ENCODE measurements around the gene BBLN.
A peak's percentile ranks its signal among the peaks of the same experiment; 100 is the strongest.
"Not testable (repeated sequence)": the region's sequence is repeated elsewhere in the genome, so short reads cannot be mapped to it uniquely, and the experiment has no call there.

The BBLN gene

DNA sequence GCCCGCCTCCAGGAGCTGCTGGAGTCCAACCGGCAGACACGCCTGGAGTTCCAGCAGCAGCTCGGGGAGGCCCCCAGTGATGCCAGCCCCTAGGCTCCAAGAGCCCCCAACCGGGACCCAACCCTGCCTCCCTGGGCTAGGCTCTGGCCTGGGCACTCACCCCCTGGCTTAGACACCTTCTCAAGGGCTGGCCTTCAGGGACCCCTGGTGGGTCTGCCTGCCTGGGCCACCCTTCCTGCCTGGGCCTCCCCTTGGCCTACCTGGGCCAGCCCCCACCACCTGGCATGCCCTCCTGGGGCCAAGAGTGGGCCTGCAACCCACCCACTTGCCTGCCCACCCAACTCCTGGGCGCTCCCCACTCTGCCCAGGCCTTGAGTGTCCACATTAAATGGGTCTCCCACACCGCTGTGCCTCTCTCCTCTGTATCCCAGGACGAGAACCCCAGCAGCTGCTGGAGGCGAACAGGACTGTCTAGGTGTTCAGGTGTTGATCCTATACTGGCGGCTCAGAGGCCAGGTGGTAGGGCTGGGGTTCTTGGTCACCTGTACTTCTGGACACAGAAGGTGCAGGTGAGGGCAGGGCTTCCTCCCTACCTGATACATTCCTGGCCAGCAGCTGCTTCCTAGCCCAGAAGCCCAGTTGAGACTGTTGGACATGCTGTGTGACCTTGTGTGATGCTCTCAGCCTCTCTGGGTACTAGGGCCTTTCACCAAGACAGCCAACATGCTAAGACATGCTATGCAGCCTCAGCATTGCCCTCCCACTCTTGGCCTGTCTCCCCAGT is 3.6 kb downstream of the BBLN start:
- DNase-seq (ENCODE audit: low spot score): no peak

DNA sequence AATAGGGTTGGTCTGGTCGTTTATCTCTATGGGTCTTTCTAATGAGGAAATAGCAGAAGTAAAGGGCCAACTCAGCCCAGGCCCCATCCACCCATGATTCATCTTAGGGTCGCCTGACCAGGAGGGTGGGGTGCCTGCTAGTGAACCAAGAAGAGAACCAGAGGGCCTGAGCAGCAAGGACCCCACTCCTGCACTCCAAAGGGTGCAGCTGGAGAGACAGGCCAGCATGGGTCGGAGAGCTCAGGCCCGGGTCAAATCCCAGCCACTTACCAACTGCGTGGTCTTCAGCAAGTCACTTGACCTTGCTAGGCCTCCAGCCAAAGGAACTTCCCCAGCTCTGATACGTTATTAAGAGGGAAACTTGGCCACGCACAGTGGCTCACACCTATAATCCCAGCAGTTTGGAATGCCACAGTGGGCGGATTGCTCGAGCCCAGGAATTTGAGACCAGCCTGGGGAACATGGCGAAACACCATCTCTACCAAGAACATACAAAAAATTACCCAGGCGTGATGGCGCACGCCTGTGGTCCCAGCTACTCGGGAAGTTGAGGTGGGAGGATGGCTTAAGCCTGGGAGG is 4.3 kb downstream of the BBLN start:
- no peak for DNase-seq (ENCODE audit: low spot score)

DNA sequence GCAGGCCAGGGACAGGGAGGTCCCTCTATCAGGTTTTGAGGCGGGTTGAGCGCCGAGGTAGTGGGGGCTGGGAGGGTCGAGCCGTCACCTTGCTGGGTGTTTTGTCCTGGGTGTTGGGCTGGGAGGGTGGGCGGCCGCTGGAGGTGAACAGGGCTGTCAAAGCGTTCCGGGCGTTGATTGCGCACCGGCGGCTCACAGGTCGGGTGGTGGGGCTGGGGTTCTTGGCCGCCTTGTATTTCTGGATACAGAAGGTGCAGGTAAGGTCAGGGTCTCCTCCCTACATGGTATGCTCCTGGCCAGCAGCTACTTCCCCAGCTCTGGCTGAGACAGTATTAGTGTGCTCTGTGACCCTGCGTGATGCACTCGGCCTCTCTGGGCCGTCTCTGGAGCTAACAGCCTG is 6.1 kb downstream of the BBLN start:
- no peak for DNase-seq (ENCODE audit: low spot score)

DNA sequence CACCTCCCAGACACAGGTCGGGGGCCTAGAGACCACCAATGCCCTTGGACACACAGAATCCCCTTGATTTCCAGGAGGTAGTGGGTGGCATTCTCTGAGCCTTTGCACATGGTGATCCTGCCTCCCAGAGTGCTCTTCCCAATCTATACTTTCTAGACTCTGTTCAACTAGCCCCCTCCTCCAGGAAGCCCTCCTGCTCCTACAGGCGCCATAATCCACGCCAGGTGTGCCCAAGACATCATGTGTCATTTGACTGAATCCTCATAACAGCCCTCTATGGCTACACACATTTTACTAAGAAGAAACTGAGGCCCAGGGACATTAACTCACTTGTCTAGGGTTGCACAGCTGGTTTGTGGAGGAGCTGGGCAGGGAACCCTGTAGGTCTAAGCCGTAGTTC is 7.1 kb downstream of the BBLN start:
- DNase-seq (ENCODE audit: low spot score): no peak

DNA sequence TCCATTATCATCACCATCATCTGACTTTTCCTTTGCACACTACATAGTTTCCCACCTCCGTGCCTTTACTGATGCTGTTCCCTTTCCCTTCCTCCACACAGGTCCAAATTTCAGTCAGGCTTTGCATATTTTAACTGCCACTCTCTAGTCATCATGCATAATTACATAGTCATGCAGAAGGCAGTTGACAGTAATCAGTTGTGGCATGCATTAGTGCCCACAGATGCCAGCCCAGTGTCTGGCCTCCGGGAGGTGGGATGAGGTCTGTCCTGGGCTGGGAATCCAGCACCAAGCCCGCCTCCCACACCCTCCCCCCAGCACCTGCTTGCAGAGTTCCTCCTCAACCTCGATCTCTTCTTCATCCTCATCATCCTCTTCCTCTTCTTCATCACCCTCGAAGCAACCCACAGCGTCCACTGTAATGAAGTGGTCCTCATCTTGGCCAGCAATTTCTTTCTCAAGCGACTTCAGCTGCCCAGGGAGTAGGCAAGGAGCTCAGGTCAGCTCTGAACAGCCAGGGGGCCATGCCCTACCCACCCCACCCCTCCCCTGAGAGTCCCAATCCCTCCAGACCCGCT is 8.8 kb downstream of the BBLN start:
- no peak for DNase-seq (ENCODE audit: low spot score)

DNA sequence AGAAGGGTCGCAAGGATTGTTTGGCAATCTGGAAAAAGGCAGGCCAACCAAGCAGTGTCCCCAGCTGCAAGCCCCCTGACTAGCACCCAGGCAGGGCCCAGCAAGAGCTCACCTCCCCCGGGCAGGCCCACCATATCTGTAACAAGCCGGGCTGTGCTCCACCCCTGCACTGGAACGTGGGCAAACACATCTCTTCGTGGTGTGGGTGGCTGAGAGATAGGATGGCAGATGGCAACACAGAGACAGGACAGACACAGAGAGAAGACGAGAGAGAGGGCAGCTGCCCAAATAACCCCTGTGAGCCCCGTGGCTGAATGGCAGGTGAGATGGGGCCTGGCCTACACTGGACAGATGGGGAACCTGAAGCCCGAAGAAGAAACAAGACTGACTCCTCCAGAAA is 9.4 kb downstream of the BBLN start:
- DNase-seq (ENCODE audit: low spot score): no peak

DNA sequence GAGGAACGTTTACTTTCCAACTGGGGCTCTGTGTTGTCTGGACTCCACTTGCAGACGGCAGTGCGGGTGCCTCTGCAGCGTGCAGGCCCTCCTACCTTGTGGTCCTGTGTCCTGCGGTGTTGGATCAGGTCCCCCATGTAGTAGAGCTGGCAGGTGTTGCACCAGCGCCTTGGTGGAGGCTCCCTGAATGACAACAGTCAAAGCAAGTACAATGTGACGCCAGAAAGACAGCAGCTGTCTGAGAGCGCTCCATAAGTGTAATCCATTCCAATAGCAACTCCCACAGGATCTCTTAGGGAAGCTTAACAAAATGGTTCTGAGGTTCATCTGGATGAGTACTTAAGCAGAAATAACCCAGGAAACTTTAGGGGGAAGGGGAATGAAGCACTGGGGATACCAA is 9.9 kb downstream of the BBLN start:
- no peak for DNase-seq (ENCODE audit: low spot score)

DNA sequence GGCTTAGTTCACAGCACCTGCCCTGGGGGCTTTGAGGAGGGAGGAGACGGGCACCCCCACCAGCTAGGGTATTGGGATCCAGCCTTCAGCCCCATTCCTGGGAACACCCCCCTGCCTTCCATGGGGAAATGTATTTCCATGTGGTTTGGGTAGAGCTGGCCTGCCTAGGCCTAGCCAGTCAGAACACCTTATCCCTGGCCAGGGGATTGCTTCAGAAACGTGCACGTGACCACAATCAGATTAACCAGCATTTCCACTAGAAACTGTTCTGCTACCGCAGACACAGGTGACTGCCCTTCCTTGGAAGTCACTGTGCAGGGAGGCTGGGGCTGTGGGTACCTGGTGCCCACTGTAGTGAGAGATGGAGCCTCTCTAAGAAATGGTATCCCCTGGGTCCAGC is 14.0 kb downstream of the BBLN start:
- DNase-seq (ENCODE audit: low spot score): no peak

DNA sequence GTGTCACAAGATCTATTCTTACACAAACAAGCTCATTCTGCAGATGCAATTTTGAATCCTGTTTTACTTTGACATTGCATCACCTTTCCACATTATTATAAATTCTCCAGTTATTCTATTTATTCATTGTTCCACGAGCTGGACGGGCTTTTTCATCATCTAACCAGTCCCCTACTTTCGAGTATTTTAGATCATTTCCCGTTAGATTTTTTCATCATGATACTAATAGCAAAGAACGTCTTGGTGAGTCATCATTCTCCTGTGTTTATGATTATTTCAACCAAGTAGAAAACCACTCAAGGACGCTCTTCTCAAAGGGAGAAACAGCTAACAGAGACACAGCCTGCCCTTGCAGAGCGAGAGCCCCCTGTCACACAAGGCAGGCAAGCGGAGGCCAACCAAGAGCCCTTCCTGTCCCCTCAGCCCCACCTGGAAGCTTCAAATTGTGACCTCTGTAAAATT is 15.1 kb downstream of the BBLN start:
- no peak for DNase-seq (ENCODE audit: low spot score)

DNA sequence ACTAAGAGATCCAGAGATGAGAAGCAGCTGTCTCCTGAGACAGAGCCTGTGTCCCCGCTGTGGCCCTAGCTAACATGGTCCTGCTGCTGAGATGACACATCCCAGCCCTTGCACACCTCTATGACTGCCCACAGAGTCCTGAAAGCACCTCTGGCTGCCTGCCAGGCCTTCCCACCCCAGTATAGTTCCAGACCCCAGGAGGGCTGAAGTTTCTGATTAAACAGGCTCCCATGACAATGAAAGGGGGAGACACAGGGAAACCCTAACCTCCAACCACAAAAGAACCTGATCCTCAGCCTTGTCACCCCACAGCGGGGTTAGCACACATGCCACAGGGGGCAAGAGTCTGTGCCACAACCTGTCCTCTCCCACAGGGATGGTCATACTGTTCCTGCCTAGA is 15.7 kb downstream of the BBLN start:
- no peak for DNase-seq (ENCODE audit: low spot score)

DNA sequence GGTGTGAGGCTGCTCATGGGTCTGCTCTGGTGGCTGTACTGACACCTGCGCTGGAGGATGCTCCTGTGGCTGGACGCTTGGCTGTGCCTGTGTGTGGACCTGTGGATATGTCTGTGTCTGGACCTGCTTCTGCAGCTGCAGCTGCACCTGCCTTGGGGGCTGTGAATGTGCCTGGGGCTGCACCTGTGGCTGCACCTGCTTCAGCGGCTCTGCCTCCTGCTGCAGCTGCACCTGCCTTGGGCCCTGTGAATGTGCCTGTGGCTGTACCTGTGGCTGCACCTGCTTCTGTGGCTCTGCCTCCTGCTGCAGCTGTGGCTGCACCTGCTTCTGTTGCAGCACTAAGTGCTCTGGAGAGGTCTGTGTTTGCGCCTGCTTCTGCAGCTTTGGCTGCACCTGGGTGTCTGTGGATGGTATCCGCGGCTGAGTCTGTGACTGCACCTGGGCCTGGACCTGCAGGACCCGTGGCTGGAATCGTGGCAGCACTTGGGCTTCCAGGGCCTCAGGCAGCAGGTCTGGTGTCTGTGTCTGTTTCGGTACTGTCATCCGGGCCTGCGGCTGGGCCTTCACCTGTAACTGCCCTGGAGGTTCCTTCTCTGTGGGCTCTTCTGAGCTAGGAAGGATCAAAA is 18.9 kb downstream of the BBLN start:
- no peak for DNase-seq (ENCODE audit: low spot score)

DNA sequence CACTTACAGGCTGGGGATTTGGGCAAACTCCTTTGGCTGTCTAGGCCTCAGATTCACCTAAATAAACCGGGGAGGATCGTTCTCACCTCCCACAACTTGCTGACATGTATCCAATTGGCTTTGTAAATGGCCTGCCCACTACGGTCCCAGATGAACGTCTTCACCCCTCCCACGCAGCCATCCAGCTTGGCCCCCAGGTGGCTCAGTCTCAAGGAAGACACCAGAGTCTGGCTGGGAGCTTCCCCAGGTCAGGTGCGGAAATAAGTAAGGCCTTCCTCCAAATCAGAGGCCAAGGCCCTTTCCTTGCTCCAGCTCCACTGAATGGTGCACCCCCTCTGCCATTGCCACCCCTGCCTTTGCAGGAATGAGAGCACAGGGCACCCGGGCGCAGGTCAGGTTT is 19.9 kb downstream of the BBLN start:
- DNase-seq (ENCODE audit: low spot score): no peak

DNA sequence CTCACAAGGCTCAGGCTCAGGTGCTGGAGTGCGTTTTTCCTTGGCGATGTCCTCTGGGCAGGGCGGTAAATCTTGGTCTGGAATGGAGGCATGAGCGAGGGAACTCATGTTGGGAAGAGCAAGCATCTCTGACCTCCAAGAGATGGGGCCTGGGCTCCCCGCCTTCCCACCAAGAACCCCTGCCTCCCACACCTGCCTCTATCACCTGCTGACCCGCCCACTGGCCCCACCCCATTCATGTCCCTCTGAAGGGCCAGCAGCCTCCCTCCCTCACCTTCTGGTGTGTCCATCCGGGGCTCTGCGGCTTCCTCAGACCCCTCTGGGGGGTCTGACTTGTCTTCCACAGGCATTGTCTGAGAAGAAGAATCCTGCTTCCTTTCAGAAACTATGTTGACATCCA is 20.4 kb downstream of the BBLN start:
- no peak for DNase-seq (ENCODE audit: low spot score)

DNA sequence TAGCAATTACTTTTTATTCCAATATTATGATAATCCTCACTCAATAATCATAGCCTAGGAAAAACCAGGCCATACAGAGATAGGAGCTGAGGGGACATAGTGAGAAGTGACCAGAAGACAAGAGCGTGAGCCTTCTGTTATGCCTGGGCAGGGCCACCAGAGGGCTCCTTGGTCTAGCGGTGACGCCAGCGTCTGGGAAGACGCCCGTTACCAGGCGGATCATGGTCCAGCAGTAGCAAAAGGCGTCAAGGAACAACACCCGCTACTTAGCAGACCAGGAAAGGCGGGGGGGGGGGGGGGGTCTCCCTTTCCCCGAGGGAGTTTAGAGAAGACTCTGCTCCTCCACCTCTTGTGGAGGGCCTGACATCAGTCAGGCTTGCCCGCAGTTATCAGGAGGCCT is 21.4 kb downstream of the BBLN start:
- DNase-seq (ENCODE audit: low spot score): not testable (repeated sequence)

DNA sequence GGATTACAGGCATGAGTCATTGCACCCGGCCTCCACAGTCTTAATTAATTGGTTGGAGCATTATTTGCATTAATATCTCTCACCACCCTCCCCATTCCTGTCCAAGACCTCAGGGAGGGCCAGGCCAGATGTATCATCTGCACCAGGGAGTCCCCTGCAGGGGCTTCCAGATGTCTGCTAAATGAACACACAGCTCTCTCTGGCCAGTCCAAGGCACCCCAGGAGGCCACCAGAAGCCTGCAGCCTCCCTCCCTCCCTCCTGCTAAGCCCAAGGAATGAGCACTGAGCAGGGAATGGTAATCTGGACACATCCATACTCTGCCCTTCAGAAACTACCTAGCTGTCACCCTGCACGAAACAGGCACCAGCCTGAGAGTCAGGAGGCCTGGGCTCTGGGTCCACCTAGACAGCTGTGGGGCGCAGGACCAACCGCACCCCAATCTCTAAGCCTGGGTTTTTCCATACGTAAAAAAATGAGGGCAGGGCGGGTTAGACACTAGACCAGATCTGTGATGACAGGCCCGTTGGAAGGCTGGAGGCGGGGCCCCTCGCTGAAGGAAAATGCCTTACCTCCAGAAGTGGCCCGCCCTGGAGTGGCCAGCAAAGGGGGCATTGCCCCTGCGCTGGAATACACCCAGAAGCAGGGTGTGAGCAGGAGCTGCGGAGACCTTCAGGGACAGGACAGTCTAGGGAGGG is 23.0 kb downstream of the BBLN start:
- no peak for DNase-seq (ENCODE audit: low spot score)

DNA sequence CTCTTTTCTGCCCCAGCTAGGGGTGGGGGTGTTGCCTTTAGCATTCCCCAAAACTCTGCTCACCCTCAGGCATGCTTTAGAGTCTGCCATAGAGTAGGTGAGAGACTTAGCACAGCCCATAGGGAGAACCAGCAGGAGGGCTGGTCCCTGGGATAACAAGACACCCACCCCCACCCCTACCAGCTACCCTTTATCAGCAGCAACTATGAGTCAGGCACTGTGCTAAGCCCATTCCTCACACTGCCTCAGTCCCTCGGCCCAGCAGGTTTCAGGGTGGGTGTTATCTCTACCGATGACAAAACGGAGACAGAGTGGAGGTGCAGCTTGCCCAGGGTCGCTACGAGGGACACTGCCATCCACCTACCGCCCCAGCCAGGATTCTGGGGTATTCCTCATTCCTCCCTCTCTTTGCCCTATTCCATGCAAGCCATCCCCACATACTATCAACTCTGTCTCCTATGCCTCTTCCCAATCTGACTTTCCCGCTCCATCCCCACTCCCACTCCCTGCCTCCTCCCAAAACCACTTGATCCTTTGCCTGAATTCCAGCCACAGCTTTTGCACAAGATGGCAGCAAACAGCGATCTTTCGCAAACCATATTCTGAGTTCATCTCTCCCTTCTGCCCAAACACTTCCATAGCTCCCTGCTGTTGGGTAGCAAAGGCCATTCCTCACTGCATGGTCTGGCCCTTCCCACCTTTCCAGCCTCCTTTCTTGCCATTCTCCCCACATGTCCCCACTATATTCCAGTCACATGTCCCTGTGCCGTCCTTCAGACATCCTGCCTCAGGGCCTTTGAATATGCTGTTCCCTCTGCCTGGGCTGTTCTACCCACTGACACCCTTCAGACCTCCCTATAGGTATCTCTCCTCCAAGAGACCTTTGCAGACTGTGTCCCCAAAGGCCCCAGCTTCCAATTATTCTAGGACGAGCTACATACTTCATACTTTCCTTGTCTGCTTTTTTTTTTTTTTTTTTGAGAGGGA is 26.2 kb downstream of the BBLN start:
- no peak for DNase-seq (ENCODE audit: low spot score)

DNA sequence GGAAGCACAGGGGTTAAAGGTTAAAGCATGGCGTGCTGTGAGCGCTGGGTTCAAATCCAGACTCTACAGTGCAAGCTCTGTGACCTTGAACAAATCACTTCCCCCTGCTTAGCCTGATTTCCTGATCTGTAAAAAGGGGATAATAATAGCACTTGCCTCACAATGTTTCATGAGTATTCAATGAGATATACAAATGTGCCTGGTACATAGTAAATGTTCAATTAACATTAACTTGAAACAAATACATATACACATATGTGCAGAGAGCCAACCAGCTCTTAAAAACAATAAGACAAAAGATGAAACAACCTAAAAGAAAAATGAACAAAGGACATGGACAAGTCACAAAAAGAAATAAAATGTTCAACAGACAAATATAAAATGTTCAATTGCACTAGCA is 27.3 kb downstream of the BBLN start:
- no peak for DNase-seq (ENCODE audit: low spot score)

DNA sequence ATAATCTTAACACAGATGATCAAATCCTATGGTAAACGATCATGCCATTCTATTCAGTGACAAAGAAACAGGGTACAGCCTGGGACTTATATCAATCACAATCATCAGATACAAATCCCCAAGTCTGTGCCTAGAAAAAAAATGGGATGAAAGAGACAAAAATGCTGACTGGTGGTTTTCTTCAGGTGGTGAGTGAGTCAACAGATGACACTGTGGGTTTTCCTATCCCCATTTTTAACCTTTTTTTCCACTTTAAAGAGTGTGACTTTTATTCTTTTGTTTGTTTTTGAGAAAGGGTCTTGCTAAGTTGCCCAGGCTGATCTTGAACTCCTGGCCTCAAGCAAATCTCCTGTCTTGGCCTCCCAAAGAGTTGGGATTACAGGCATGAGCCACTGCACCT is 28.1 kb downstream of the BBLN start:
- no peak for DNase-seq (ENCODE audit: low spot score)

DNA sequence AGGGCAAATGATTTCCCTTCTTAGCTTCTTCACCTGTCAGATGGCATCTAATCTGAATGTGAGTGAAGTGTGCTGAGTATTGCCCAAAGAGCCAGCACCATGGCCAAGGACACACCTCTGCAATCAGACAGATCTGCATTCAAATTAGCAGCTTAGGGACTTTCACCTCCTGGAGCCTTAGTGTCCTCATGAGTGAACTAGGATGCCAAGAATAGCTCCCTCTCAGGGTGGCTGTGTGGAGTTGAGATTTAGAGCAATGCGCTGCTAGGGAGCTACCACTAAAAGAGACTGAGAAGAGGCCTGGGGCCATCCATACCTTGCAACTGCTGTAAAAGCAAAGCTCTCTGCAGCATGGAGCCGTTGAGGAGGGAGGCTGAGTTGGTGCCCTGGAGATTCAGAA is 29.9 kb downstream of the BBLN start:
- no peak for DNase-seq (ENCODE audit: low spot score)

DNA sequence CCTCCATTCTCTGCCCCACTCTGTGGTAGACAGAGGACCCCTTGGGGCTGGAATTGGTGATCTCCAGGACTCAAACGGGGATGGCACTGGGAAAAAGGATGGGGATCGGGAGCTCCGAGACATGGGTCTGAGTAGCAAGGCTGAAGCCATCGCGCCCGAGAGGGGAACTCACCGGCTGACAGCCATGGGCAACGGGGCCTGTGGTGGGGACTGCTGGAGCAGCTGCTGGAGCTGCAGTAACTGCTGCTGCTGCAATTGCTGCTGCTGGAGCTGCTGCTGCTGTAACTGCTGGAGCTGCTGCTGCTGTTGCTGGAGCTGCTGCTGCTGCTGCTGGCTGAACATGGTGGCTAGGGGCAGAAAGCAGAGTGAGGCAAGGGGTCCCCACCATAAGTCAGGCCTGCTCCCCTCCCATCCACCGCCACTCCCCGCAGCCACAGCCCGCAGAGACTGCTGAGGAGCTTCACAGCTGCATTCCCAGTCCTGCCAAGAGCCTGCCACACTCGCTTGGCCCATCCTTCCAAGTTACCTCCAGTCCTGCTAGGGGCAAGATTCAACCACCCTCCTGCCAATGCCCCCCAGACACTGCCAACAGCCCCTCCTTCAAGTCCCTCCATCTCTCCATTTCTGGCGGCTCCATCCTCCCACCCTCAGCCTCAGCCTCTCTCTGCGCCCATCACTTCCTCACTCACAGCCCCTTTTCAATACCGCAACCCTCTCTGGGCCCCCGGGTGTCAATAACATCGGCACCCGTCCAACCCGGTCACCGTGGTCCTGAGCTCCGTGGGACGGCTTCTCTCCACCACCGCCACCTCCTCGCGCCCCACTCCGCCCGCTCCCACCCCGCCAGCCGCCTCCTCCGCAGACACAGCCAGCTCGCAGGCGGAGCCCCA is 30.7 kb downstream of the BBLN start:
- peak; percentile 1 for DNase-seq (ENCODE audit: low spot score)
